WERI-Rb-1 (cell line): Measurements from ENCODE around the gene CDK10.

Experiments used
- DNase-seq: peaks from one replicate; pipeline ENCODE4 v3.0.0-alpha.2; 2020
- H3K27ac ChIP-seq: fragments of 250-450 bp; sonication (Bioruptor Pico); 2 replicates; pipeline ENCODE4 v1.5.1; 2020; ENCODE audit warnings: mild to moderate bottlenecking, moderate library complexity
- H3K27me3 ChIP-seq: fragments of 250-450 bp; sonication (Bioruptor Pico); 2 replicates; pipeline ENCODE4 v1.5.1; 2021; ENCODE audit warnings: mild to moderate bottlenecking, low read depth, moderate library complexity; ENCODE audit not compliant: insufficient read depth, severe bottlenecking
- H3K36me3 ChIP-seq: fragments of 250-450 bp; sonication (Bioruptor Pico); 2 replicates; pipeline ENCODE4 v1.5.1; 2020; ENCODE audit warnings: mild to moderate bottlenecking, moderate library complexity
- H3K4me3 ChIP-seq: 2 replicates; pipeline ENCODE4 v1.5.1; 2011; ENCODE audit warnings: low read depth, mild to moderate bottlenecking, control low read depth, low read length
- H3K9me3 ChIP-seq: fragments of 250-450 bp; sonication (Bioruptor Pico); 2 replicates; pipeline ENCODE4 v1.5.1; 2021; ENCODE audit warnings: mild to moderate bottlenecking, moderate library complexity; ENCODE audit not compliant: severe bottlenecking
- CTCF ChIP-seq: IDR thresholded peaks from 2 replicates; pipeline ENCODE4 v1.5.1; 2011; ENCODE audit warnings: low read depth, mild to moderate bottlenecking, control low read depth, inconsistent platforms, low read length

CDK10 gene

GRCh38 chr16:89710709-89711564, 24.4 kb downstream of the CDK10 start:
- no peak for TF ChIP-seq CTCF
- DNase-seq = no peak

GRCh38 chr16:89711601-89712273, 25.2 kb downstream of the CDK10 start:
- no peak overlapping the region for H3K4me3 ChIP-seq
- H3K27ac ChIP-seq = no peak overlapping the region
- no peak for DNase-seq
- H3K9me3 ChIP-seq = no peaks in the 10 kb centered on the region
- no peaks in the 10 kb centered on the region for H3K27me3 ChIP-seq
- no peaks in the 10 kb centered on the region for H3K36me3 ChIP-seq
- no peak for TF ChIP-seq CTCF

More at GRCh38 chr16:89710709-89711564, 24.4 kb downstream of the CDK10 start:
- H3K36me3 ChIP-seq = no peaks in the 10 kb centered on the region
- no peak overlapping the region for H3K27ac ChIP-seq
- no peaks in the 10 kb centered on the region for H3K27me3 ChIP-seq
- H3K9me3 ChIP-seq = no peaks in the 10 kb centered on the region
- H3K4me3 ChIP-seq = no peak overlapping the region

- TF ChIP-seq CTCF = no peak
- Histone ChIP-seq H3K27me3 (no peaks in the 10 kb centered on the region), H3K36me3 (no peaks in the 10 kb centered on the region), H3K9me3 (no peaks in the 10 kb centered on the region), H3K4me3 (no peak overlapping the region), H3K27ac (no peak overlapping the region)
- no peak for DNase-seq
Measured at GRCh38 chr16:89712274-89712781, 25.8 kb downstream of the CDK10 start.

GRCh38 chr16:89716493-89716892, 30.0 kb downstream of the CDK10 start:
- Histone ChIP-seq H3K4me3 (no peak overlapping the region), H3K9me3 (no peaks in the 10 kb centered on the region), H3K36me3 (no peaks in the 10 kb centered on the region), H3K27me3 (no peaks in the 10 kb centered on the region), H3K27ac (no peak overlapping the region)
- TF ChIP-seq CTCF = no peak
- no peak for DNase-seq

GRCh38 chr16:89716916-89717687, 30.6 kb downstream of the CDK10 start:
- H3K27ac ChIP-seq = no peak overlapping the region
- no peak for TF ChIP-seq CTCF
- no peak overlapping the region for H3K4me3 ChIP-seq
- H3K36me3 ChIP-seq = no peaks in the 10 kb centered on the region
- no peak for DNase-seq
- H3K9me3 ChIP-seq = no peaks in the 10 kb centered on the region
- H3K27me3 ChIP-seq = no peaks in the 10 kb centered on the region
